ENCODE data around the gene GATA5.

GATA5 gene

GRCh38 chr20:62451156-62451767 lies 24.5 kb downstream of the GATA5 start:
- no peak for DNase-seq

- no peak for DNase-seq
Measured at GRCh38 chr20:62449951-62450691, 25.7 kb downstream of the GATA5 start.

- DNase-seq, result no peak
Measured at GRCh38 chr20:62448788-62449187, 27.0 kb downstream of the GATA5 start.

DNA sequence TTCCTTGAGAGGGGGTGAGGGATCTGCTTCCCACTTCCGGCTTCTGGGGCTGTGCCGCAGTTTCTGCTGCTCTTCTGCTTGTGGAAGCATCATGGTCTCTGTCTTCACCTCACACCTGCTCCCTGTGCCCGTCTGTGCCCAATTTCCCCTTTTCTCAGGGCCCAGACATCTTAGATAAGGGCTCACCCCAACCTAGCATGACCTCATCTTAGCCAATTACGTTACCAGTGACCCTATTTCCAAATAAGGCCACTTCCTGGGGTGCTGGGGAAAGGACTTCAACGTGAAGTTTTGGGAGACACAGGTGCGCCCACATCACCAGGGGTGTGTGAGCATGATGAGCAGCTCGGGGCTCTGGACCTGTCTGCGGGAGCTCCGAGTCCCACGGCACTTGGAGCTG lies 27.8 kb downstream of the GATA5 start:
- DNase-seq, result no peak

DNA sequence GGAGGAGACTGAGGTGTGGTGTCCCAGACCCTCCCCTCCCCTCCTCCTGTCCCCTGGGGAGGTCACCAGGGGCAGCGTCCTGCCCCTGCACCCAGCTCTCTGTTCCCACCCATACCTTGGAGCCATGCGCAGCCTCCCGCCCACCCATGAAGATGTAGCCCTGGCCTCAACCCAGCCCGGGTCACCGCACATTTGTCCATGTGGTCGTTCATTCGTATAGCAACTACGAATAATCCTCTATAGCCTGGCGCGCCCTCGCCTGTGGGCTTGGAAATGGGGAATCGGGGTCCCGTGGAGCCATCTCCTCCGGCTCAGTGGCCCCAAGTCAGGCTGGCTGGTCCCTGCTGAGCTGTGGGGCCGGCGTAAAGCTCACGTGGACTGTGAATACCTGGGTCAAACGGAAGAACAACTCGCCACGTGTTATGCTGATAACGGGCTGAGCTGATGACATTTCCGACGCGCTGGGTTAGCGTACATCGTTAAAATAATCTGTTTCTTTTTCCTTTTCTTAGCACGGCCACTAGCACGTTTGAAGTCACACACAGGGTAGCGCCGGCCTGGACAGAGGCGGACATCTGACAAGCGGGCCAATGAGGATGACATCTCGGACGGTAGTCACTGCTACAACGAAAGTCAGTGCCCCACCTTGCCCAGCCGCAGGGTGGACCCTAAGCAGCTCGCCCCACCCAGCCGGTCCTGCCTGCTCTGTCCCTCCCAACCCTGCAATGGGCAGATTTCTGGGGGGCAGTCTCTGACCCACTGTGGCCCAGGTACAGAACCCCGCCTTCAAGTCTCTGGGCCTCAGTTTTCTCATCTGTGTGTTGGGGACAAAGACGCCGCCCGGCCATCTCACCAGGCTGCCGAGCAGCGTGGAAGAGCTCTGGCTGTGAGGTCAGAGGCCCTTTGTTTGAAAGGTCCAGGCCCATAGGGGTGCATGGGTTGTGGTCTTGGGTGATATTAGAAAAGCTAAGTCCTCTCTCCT lies 28.6 kb downstream of the GATA5 start:
- no peak for DNase-seq

- DNase-seq, result no peak
Measured at GRCh38 chr20:62446481-62446880, 29.3 kb downstream of the GATA5 start.

GRCh38 chr20:62445553-62446340 lies 30.0 kb downstream of the GATA5 start:
- DNase-seq, result no peak

DNA sequence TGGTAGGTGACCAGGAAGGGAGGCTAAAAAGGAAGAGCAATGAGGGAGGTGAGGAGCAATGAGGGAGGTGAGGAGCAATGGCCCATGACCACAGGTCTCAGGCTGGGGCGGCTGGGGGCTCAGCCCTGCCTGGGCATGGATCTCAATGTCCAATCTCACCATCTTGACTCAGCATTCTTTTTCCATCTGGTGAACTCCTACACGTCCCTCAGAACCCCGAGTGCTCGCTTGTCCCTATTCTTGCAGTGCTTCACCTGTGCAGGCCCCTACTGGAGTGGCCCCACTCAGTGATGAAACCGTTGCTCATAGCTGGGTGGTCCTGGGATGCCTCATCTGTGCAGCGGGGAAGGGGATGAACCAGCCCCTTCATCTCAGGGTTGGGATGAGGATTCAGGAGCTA lies 31.5 kb downstream of the GATA5 start:
- no peak for DNase-seq

DNA sequence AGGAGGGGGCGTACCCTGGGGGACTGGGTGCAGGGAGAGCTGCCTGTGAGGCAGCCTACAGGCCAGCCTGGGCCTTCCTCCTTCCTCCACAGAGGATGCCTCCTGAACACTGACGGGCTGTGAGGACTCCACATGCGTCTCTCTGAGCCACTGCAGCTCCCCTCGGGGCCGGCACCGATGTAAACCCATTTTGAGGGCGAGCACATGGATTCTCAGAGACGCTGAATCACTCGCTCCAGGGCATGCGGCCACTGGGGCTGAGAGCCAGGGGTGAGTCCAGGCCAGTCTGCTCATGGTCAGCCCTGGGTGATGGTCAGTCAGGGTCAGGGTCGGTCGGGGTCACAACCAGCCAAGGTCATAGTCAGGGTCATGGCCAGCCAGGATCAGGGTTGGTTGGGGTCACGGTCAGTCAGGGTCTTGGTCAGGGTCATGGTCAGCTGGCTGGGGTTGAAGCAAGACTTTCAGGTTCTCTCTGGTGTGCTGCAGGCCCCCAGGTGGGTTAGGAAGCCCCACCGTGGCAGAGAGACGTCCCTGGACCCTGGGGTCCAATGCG lies 33.7 kb downstream of the GATA5 start:
- no peak for DNase-seq

GRCh38 chr20:62439218-62439617 lies 36.6 kb downstream of the GATA5 start:
- no peak for DNase-seq

DNA sequence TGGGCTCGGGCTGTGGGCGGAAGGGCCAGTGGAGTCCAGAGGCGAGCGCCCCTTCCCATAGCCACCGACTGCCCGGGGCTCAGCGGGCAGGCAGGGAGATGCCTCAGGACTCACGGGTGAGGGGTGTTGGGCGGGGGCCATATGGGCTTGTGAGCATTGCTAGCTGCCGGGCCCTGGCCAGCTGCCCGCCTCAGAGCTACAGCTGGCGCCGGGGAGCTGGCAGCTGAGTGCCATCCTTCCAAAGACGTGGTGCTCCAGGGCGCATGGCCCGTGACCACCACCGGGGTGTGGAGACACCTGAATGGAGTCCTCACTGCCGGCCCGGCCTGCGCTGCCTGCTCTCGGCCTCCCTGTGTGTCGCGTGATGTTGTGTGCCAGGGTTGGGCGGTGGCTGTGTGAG lies 37.9 kb downstream of the GATA5 start:
- DNase-seq, result no peak

DNA sequence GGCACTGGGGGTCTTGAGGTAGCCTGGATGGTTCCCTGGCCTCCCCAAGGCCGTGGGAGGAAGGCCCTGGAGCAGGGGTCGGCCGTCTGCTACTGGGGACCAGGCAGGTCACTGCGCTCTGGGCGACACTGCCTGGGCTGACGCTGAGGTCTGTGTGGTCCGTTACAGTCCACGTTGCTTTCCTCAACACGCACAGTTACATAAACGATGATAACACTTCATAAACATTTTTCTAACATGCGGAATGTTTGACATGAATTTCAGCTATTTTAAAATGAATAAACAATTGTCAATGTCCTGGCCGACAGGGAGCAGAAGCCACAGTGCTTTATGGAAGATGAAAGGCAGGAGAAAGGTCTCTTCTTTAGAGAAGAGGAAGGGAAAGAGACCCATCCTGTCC lies 38.3 kb downstream of the GATA5 start:
- no peak for DNase-seq

DNA sequence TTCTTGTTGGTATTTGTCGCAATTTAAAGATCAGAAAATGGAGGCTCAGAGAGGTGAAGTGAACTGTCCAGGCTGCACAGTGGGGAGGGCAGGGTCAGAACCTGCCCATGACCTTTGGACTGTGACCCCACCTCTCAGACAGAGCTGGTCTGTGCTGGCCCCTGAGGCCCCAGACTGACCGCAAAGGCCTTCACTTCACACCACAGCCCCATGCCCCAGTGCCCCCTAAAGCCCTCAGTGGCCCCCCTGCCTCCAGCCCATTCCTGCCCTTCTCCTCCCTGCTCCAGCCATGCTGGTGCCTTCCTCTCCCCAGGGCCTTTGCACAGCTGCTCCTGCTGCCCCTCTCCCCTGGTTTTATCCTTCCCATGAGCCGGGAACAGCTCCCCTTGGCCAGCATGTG lies 39.1 kb downstream of the GATA5 start:
- DNase-seq, result no peak

DNA sequence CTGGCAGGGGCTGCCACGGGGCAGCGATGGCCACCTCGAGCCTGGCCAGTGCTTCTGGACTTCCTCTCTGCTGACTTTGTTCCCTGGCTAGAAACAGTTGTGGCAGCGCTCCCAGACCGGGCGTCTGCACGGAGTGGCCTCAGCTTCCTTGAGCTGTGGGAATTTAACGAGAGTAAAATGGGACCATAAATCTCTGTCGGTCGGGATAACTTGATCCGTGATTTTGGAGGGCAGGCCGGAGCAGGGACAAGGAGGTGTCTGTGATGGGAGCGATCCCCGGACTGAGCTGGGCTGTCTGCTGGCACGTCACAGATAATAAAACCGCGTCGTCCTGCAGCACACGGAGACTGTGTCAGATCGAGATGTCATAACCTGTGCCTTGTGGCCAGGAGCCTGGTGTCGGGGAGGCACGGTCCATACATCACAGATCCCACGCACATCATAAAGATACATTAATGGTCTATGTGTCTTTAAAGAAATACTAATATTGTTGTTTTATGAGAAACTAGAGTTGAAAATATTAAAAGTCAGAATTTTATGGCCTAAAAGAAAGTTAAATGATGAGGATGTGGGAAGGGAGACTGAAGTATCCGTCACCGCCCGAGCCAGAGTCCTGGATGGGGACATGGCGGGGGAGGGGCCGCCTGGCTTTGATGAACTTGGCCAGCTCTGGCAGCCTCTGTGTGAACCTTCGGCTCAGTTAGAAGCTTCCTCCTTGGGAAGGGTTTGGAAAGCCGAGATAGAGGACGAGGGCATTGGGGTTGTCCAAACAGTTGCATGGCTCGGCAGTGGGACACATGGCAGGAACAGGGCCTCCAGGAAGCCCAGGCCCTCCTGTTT lies 41.9 kb downstream of the GATA5 start:
- DNase-seq, result no peak

DNA sequence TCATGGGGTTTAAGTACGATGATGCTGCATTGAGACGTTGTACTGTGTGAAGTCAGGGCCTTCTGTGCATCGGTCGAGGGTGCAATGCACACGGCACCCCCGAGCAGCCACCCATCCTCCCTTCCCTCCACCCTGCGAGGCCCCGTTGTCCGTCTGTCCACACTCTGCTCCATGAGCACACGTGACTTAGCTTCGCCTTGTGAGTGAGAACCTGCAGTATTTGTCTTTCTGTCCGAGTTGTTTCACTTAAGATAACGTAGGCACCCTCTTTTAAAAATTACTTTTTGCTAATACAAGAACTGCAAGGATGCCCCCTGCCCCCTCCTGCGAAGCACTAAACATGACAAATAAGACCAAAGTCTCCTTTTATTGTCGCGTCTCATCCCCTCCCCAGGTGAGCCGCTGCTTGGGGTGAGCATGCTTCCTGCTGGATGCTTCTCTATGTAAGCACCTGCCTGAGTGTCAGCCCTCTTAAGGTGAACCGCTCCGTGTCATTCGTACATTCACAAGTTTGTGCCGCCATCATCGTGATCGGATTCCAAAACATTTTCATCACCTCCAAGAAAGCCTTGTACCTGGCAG lies 44.8 kb downstream of the GATA5 start:
- DNase-seq, result no peak

GRCh38 chr20:62430311-62430853 lies 45.4 kb downstream of the GATA5 start:
- no peak for DNase-seq

- DNase-seq, result no peak
Measured at GRCh38 chr20:62429455-62430310, 46.1 kb downstream of the GATA5 start.

DNA sequence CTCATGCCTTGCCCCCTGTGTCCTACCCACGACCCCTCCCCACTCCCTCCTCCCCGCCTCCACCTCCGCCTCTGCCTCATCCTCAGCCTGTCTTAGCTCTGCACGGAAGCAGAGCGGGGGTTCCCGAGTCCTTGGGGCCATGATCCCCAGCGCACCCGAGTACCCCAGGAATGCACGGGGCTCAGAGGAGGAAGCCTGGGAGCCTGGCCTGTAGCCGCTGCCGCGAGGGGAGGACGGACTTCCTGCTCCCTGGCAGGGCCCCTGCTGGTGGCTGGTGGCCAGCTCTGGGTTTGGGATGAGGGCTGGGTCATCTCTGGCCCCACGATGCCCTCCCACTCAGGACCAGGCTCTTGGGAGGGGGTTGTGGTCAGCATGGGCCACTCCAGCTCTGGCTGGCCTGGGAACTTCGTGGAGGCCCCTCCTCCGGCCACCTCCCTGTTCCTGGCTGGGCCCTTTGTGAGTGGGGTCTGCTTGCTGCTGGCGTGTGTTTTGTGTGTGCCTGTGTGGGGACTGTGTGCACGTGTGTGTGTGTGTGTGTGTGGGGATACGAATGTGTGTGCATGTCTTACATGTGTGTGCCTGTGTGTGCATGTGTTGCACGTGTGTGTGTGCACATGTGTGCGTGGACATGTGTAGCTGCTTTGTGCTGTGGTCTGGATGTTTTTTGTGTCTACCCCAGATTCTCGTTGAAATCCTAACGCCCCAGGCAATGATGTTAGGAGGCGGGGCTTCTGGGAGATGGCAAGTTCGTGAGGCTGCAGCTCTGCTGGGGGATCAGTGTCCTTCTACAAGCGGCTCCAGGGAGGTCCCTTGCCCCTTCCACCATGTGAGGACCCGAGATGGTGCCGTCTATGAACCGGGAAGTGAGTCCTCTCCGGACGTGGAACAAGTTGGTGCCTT lies 47.1 kb downstream of the GATA5 start:
- DNase-seq, result no peak

DNA sequence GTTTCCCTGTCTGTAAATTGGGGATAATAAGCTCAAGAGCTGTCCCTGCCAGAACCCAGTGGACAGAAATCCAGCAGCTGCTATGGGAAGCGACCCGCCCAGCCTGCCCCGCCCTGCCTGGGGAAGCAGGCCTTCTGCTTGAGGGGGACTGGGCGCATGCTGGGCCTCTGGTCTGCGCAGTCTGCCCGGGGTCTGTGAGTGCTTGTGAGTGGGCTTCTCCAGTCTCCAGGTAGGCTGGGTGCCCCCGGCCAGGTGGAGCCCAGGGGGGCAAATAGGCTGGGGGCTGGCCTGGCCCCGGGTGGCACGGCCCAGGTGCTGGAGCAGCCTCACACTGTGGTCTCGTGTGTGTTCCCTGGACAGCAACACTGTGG lies 47.8 kb downstream of the GATA5 start:
- DNase-seq, result no peak
